Right lobe of liver (tissue), 4 donors: ENCODE data around the gene ATR.

Experiments used
- POLR2A ChIP-seq: fragments of 450-650 bp; IDR thresholded peaks from one replicate; pipeline ENCODE4 v1.6.1; 2017; ENCODE audit warnings: antibody characterized with exemption, mild to moderate bottlenecking
- TF ChIP-seq, protein P1 (sequence below), 4 donors: fragments of 200-600 bp in 3 of 4; fragments of 450-650 bp in 1 of 4; IDR thresholded peaks; one replicate each; pipeline versions ENCODE4 v1.5.1 to v1.8.0; 2016 to 2022; ENCODE audit warnings: antibody characterized with exemption in 4 of 4, mild to moderate bottlenecking in 2 of 4
- donor health status: DM: no; HTN: no; CAD: no.
- donor health status: DM: no; HTN: no; CAD: no.
- donor health status: DM: no; HTN: yes; CAD: no.

DNA sequence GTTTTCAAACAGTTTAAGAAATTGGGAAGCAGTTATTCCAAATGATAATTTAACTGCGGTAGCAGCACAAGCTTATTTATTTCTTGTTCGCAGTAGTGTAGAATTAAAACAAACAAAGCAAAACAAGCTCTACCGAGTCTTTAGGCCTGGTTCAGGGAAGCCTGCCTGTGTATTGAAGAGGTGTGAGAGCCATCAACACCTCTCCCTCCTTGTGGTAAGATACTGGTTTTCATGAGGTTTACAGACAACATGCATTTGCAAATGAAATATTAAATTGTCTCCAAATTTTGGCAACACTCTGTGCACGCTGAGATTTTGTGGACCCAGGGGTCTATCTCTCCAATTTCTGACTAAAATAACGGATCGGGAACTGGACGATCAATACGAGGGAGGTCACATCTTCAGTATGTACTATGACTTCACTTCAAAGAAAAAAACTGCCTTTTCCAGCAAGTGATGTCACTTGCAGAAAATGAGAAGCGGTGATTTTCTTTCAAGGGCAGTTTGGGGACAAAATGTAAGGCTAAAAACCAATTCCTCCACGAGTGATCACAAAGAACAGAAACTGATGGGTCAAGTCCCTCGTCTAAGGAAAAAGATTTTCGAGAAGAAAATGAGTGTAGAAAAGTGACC, 721 bp downstream of the ATR start:
- TF ChIP-seq, protein P1, sequence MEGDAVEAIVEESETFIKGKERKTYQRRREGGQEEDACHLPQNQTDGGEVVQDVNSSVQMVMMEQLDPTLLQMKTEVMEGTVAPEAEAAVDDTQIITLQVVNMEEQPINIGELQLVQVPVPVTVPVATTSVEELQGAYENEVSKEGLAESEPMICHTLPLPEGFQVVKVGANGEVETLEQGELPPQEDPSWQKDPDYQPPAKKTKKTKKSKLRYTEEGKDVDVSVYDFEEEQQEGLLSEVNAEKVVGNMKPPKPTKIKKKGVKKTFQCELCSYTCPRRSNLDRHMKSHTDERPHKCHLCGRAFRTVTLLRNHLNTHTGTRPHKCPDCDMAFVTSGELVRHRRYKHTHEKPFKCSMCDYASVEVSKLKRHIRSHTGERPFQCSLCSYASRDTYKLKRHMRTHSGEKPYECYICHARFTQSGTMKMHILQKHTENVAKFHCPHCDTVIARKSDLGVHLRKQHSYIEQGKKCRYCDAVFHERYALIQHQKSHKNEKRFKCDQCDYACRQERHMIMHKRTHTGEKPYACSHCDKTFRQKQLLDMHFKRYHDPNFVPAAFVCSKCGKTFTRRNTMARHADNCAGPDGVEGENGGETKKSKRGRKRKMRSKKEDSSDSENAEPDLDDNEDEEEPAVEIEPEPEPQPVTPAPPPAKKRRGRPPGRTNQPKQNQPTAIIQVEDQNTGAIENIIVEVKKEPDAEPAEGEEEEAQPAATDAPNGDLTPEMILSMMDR (IDR thresholded peaks at IDR 0.05) = no peak
- no peak for TF ChIP-seq POLR2A
